ENCODE results near the gene FAM8A1. TPM values are rescaled to one million over a fixed set of nuclear protein-coding genes. Genes with fewer than 3 reads are reported as not detected.

FAM8A1 gene
- total and polyA plus RNA-seq, 9 of the 15 experiments (the other 6 are each of a cell fraction or from before 2014, with no cell fraction given) = 4.9 to 23.6 (median 14.2) TPM

- H3K36me3 ChIP-seq (ENCODE audit: control insufficient read depth, insufficient read depth, low read length) = no peaks in the 10 kb centered on the region
- H2AFZ ChIP-seq (ENCODE audit: low read depth, low read length) = no peak overlapping the region
- ChIA-PET POLR2A (no interaction called here), CTCF (ENCODE audit: low intra/inter-chr PET ratio) (no interaction called here)
- no peaks in the 10 kb centered on the region for H3K27me3 ChIP-seq (ENCODE audit: control insufficient read depth in 2 of 2, insufficient read depth in 2 of 2, low read length in 2 of 2)
- H3K9ac ChIP-seq (ENCODE audit: insufficient read depth in 1 of 2, low read depth in 2 of 2, low read length in 2 of 2) = no peak overlapping the region
- no peak overlapping the region for H3K4me2 ChIP-seq (ENCODE audit: insufficient read depth, low read length)
- FAIRE-seq = no peak
- BruUV-seq (replicated peaks) = no TSS peak
- H3K4me1 ChIP-seq (replicated peaks in 1 of 2; ENCODE audit: control insufficient read depth in 2 of 2, insufficient read depth in 2 of 2, low read length in 2 of 2) = no peaks in the 10 kb centered on the region
- no peaks in the 10 kb centered on the region for H3K9me3 ChIP-seq (replicated peaks; ENCODE audit: control insufficient read depth, insufficient read depth, low read depth, low read length)
- intact Hi-C loops (cut with micrococcal nuclease) (no loop called here), in situ Hi-C loops (cut with MboI) (loop anchor here (5.0 kb wide), 2 partner anchors 436 to 899 kb away; no protein-coding TSS in a partner anchor)
- no peaks in the 10 kb centered on the region for H3K79me2 ChIP-seq (ENCODE audit: control insufficient read depth, insufficient read depth, low read length)
- DNase-seq (ENCODE audit: extremely low read depth in 1 of 4, low spot score in 3 of 4) = no peak
- no peaks in the 10 kb centered on the region for H4K20me1 ChIP-seq (replicated peaks; ENCODE audit: control insufficient read depth, insufficient read depth, low read length)
- H3K4me3 ChIP-seq = no peak overlapping the region
- TF ChIP-seq ZNF512 (tag; IDR thresholded peaks at IDR 0.05) = peak; percentile 92
- TF ChIP-seq SIN3B (IDR thresholded peaks at IDR 0.05; ENCODE audit: low read depth) = no peak
- no peak overlapping the region for H3K27ac ChIP-seq (ENCODE audit: extremely low read depth, low read depth, low read length)
- ATAC-seq = no peak
- no peaks in the 10 kb centered on the region for H3K9me1 ChIP-seq (ENCODE audit: control insufficient read depth, insufficient read depth, low read length)
Measured at GRCh38 chr6:17593246-17593645, 6.9 kb upstream of the FAM8A1 start.

- no peaks in the 10 kb centered on the region for H3K36me3 ChIP-seq (ENCODE audit: control insufficient read depth, insufficient read depth, low read length)
- no peak for ATAC-seq
- no peak overlapping the region for H3K4me2 ChIP-seq (ENCODE audit: insufficient read depth, low read length)
- no peak for DNase-seq (ENCODE audit: extremely low read depth in 1 of 4, low spot score in 3 of 4)
- no peak overlapping the region for H3K4me3 ChIP-seq
- ChIA-PET POLR2A (interaction anchor here (0.6 kb wide), 1 partner anchor 426 kb away, joined by 3 read pairs; no protein-coding TSS in a partner anchor), CTCF (ENCODE audit: low intra/inter-chr PET ratio) (no interaction called here)
- H2AFZ ChIP-seq (ENCODE audit: low read depth, low read length) = no peak overlapping the region
- H3K9me1 ChIP-seq (ENCODE audit: control insufficient read depth, insufficient read depth, low read length) = no peaks in the 10 kb centered on the region
- no peak for FAIRE-seq
- no peak overlapping the region for H3K9ac ChIP-seq (ENCODE audit: insufficient read depth in 1 of 2, low read depth in 2 of 2, low read length in 2 of 2)
- TF ChIP-seq CEBPG (CRISPR knock-in tag; IDR thresholded peaks at IDR 0.05) (no peak), CEBPG (tag; conservative IDR thresholded peaks at IDR 0.05 in 1 of 2, IDR thresholded peaks at IDR 0.05 in 1 of 2) (peak; percentile 42 to 69; a peak in 2 of 4 replicates), CEBPB (tag; IDR thresholded peaks at IDR 0.05) (peak; percentile 87), ZNF253 (CRISPR knock-in tag; conservative IDR thresholded peaks at IDR 0.05) (no peak)
- in situ Hi-C loops (cut with MboI) (no loop called here), intact Hi-C loops (cut with micrococcal nuclease) (no loop called here)
- peaks cover 9% of the 10 kb centered on the region for H3K79me2 ChIP-seq (ENCODE audit: control insufficient read depth, insufficient read depth, low read length)
- H4K20me1 ChIP-seq (replicated peaks; ENCODE audit: control insufficient read depth, insufficient read depth, low read length) = no peaks in the 10 kb centered on the region
- BruUV-seq (replicated peaks) = no TSS peak
- no peak overlapping the region for H3K27ac ChIP-seq (ENCODE audit: extremely low read depth, low read depth, low read length)
- 59% methylated on average over 3 of the region's 3 CpGs for WGBS (ENCODE audit: insufficient coverage, low coverage, missing lambda C conversion rate)
- no peaks in the 10 kb centered on the region for H3K27me3 ChIP-seq (ENCODE audit: control insufficient read depth in 2 of 2, insufficient read depth in 2 of 2, low read length in 2 of 2)
- H3K9me3 ChIP-seq (replicated peaks; ENCODE audit: control insufficient read depth, insufficient read depth, low read depth, low read length) = no peaks in the 10 kb centered on the region; the same call in 1 of the 2 replicates
- H3K4me1 ChIP-seq (replicated peaks in 1 of 2; ENCODE audit: control insufficient read depth in 2 of 2, insufficient read depth in 2 of 2, low read length in 2 of 2) = peaks cover 5 to 13% of the 10 kb centered on the region in 2 experiments; a peak in 1 of 5 replicates
Measured at GRCh38 chr6:17596085-17596484, 4.0 kb upstream of the FAM8A1 start.

Data from K562 (cell line).